K562 (cell line): ENCODE measurements around the gene LTA.

ENCODE experiments used
- CHCHD3 ChIP-seq: fragments of 250-450 bp; sonication (Bioruptor Pico); IDR thresholded peaks from 2 replicates; pipeline ENCODE4 v2.1.2; 2022; ENCODE audit warnings: mild to moderate bottlenecking
- CTCF ChIP-seq, 3 experiments: IDR thresholded peaks in 2 of 3; conservative IDR thresholded peaks in 1 of 3; 2 replicates each; pipeline ENCODE4 v1.5.1; 2011 to 2012; ENCODE audit warnings: low read length in 3 of 3, mild to moderate bottlenecking in 3 of 3, control low read depth in 2 of 3, improper control_type of control experiment in 1 of 3, inconsistent platforms in 1 of 3, low read depth in 1 of 3, mixed read lengths in 1 of 3, moderate library complexity in 1 of 3; ENCODE audit not compliant: insufficient read depth in 2 of 3
- GTF3C2 ChIP-seq: IDR thresholded peaks from 3 replicates; pipeline ENCODE4 v1.6.1; 2011; ENCODE audit warnings: borderline replicate concordance, mild to moderate bottlenecking, moderate library complexity; ENCODE audit not compliant: insufficient read length; ENCODE audit errors: extremely low read depth
- PRDM10 ChIP-seq: fragments of 450-650 bp; IDR thresholded peaks from 2 replicates; pipeline ENCODE4 v1.6.1; 2018; ENCODE audit not compliant: partially characterized antibody

GRCh38 chr6:31614684-31615578, 42.8 kb downstream of the LTA start, which contains the start of gene AIF1:
- no peak for TF ChIP-seq CTCF (IDR thresholded peaks at IDR 0.05 in 2 of 3, conservative IDR thresholded peaks at IDR 0.05 in 1 of 3; ENCODE audit: insufficient read depth in 2 of 3, low read depth in 1 of 3, low read length in 3 of 3)
- TF ChIP-seq PRDM10 = no peak
- TF ChIP-seq GTF3C2 = no peak
- TF ChIP-seq CHCHD3 (CRISPR knock-in tag) = no peak
